Stimulated activated CD4-positive, alpha-beta T cell treated with anti-CD3 and anti-CD28 coated beads, Interleukin-1b, Interleukin-23, amount 100 ng/mL, for 4 hours (primary cell): ENCODE measurements around the gene NUDT9.
"Not testable (repeated sequence)": the region's sequence is repeated elsewhere in the genome, so short reads cannot be mapped to it uniquely, and the experiment has no call there.

Source experiments
- DNase-seq, 2 donors: peaks; one replicate each; pipeline ENCODE4 v3.0.0-alpha.2; 2020; ENCODE audit warnings: low read depth in 2 of 2

The NUDT9 gene

DNA sequence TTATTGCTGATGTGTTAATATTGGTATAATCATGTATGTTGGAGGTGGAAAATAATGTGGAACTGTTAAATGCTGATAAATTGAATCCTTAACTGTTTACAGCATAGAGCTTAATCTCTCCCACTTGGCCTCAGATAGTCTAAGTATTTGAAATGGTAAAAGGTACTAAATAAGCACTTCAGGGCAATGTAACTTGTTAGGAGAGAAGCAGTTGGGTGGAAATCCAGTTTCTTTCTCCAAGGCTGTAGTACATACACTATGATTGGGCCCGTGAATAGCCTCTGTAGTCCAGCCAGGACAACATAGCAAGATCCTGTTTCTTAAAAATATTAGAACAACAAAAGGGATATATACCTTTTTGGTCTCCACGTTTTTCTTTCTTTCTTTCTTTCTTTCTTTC is 39.7 kb downstream of the NUDT9 start:
- no peak for DNase-seq

DNA sequence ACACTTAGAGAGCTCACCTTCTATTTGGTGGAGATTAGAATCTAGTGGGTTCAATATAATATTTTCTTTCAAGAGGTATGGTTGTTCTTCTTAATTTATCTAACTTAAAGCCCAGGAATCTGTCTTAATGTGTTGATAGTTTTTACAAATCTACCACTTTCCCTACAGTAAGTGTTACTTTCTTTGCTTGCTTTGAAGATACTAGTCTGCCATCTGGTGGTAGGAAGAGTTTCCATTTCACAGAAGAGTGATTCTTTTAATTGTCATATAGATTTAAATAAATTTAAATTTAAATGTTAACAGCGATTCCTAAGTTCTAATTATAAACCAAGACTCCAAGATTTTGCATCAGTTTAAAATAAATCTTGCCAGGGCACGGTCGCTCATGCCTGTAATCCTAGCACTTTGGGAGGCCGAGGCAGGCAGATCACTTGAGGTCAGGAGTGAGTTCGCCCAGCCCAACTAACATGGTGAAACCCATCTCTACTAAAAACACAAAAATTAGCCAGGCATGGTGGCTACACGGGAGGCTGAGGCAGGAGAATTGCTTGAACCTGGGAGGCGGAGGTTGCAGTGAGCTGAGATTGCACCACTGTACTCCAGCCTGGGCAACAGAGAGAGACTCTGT is 43.5 kb downstream of the NUDT9 start:
- no peak for DNase-seq

DNA sequence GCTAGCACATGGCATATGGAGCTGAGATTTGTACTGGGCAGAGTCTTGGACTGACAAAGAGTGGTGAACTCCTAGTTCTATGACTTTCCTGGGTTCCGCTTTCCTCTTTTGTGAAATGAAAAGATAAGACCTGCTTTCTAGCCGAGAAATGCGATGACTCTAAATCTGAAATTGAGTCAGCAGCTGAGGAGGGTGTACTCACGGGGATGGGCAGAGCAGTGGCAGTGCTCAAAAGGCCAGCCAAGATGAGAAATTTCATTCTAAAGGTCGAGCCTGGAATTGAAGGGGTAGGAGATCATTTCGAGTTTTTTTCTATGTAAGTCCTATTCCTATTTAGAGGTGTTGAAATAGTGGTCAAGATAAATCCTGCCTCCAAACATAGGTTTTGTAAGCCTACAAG is 47.0 kb downstream of the NUDT9 start:
- no peak for DNase-seq

DNA sequence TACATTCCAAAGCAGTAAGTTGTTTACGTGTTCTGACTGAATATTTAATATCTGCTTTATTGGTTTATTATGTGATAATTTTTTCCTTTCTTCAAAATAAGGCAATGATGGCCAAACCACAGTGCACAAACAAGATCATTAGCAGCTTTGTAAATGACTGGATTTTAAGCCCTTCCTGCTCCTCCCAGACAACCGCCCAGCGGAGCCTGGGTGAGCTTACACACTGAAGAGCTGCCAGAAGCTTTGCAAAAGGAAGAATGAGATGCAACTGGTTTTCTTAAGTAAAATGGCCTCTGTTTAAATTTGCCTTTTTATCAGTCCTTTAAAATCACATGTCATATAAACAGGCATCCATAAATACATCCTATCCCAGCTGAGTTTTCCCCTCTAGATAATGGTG is 54.6 kb downstream of the NUDT9 start:
- DNase-seq, result no peak

DNA sequence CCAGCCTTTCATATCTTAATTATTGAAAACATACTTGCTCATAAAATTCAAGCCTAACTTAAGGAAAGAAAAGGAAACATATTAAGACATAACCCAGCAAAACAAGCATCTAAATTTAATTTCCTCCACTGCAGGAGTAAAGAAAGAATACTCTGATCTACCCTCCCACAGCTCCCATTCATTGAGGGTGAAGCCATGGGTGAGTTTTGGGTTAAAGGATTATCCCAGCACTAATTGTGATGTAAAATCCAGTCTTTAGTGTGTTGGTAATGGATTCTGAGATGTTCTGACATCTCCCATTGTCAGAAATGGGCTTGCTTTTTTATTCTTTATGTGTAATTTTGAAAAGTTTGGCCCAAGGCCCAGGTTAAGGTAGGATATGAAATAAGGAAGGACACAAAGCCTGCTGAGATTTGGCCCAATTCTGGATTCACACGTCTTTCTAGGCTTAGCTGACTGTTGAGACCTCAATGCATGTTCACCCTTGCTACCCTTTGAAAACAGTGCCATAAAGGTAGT is 56.4 kb downstream of the NUDT9 start:
- no peak for DNase-seq

- DNase-seq, result no peak
Measured at GRCh38 chr4:87481377-87481776, 59.0 kb downstream of the NUDT9 start.

- not testable (repeated sequence) for DNase-seq
Measured at GRCh38 chr4:87483247-87483646, 60.9 kb downstream of the NUDT9 start.

DNA sequence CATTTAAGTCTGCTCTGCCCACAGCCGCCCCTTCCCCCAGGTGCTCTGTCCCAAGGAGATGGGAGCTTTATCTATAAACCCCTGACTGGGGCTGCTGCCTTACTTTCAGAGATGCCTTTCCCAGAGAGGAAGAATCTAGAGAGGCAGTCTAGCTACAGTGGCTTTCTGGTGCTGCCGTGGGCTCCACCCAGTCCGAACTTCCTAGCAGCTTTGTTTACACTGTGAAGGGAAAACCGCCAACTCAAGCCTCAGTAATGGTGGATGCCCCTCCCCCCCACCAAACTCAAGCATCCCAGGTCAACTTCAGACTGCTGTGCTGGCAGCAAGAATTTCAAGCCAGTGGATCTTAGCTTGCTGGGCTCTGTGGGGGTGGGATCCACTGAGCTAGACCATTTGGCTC is 66.3 kb downstream of the NUDT9 start:
- DNase-seq, result not testable (repeated sequence)

DNA sequence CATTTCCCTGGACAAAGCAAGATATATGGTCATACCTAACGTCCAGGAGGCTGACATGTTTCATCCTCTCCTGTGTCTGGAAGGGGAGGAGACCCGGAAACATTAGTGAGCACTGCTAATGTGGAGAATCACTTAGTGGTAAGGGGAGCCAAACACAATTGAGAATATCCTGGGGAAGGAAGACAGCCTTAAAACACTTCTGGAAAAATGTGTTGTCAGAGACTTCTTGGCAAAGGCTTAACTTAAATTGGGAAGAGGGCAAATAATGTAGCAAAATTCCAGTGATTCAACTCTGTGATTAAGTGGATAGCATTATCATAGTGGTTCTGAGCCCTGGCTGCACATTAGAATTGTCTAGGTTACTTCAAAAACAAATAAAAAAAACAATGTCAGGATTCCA is 67.3 kb downstream of the NUDT9 start:
- DNase-seq, result no peak

DNA sequence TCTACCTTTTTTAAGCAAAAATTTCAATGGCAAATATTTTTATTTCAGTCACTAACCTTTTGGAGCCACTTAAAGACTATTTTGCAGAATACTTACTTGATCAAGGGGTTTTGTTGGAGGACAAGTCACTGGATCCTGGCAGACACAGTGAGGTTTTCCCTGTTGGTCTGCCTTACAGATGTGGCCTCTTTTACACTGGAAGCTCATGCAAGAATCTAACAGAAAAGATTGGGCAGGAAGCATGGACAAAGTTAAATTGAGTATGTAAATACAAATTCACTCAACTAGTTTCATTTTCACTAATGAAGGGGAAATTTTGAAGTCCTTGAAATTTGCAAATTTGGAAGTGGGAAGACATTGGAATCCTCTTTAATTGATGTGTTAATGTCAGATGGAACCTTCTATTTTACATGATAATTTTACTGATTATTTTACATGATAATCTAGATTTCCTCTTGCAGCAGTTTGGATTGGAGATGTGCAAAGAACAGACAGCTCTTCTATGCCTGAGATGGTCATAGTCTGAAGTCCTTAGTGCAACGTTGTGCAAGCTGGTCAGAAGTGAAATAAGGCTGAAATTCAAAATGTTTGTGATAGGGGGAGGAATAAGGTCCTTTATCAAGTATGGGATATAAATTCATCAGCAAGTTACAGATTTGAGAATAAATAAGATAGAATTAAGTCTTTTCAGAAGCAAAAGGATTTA is 68.4 kb downstream of the NUDT9 start:
- no peak for DNase-seq

DNA sequence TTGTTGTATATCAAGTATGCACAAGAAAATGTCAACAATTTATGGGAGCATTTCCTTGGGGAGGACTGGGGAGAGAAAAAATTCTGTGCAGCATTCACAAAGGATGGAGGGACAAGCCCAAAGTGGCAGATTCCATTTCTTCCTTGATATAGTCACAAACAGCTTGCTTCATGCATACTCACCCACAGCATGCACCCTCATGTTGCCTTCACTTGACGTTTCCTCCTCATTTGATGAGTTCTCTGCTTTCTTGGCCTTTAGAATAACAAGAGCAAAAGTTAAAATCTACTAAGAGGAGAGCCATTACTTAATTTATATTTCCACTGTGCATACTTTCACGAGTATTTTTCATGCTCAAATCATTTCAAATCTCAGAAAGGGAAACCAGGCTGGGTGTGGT is 69.1 kb downstream of the NUDT9 start:
- DNase-seq, result no peak

DNA sequence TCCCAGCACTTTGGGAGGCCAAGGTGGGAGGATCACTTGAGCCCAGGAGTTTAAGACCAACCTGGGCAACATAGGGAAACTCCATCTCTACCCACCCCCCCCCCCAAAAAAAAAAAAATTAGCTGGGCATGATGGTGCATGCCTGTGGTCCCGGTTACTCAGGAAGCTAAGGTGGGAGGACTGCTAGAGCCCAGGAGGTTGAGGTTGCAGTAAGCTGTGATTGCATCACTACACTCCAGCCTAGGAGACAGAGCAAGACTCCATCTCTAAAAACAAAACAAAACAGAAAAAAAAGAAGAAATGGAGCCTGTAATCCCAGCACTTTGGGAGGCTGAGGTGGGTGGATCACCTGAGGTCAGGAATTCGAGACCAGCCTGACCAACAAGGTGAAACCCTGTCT is 69.5 kb downstream of the NUDT9 start:
- not testable (repeated sequence) for DNase-seq

GRCh38 chr4:87493115-87493514 is 70.7 kb downstream of the NUDT9 start:
- DNase-seq, result no peak

DNA sequence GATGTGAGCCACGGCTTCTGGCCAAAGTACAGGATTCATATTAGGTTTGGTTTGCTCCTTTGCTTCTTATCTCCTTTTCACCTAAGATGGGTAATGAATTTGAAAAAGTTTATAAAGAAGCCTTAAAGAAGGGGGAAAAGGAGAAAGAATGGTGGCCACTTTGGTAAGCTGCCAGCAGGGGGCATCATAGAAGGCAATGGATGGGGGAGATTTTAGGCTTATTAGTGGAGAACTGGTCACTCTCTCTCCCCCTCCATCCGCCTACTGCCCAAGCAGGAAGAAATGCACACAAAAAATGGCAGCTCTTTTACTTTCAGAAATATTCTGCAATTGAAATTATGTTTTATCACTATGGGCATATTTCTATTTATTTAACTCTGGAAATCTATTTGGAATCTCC is 74.8 kb downstream of the NUDT9 start:
- no peak for DNase-seq

GRCh38 chr4:87497578-87497977 is 75.2 kb downstream of the NUDT9 start:
- DNase-seq, result no peak

DNA sequence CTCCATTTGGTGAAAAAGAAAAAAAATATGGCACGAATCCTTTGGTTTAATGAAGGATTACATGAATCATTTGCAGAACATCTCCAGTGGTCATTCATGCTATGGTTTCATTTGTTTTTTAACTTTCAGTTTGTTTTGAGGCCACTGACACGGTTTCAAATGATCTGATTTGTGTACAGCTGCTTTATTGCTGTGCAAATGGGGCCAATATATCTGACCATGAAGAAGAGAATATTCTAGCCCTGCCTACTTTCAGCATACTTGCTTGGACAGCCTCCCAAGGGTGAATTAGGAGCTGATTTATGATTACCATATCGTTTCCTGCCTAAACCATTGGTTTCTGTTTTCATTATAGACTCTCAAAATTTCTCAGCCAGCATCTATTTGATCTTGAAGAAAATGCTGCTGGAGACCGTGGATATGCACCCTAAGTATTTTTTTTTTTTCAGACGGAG is 76.1 kb downstream of the NUDT9 start:
- DNase-seq, result no peak

GRCh38 chr4:87499403-87500091 is 77.2 kb downstream of the NUDT9 start:
- no peak for DNase-seq

DNA sequence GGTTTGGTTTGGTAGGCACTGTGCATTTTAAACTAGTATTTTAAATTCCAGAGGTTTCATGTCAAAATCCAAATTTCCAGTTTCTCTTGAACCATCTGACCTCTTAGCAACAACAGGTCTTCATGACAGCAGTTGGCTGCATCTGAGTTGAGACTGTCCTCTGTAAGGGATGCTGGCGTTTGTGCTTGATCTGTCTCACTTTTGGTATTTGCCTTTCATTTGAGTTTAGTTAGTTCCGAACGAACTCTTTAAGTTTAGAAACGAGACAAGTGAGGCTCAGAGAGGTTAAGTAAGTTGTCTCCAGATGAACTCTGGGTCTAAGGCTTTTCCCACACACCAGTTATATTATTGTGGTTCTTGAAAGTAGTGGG is 77.7 kb downstream of the NUDT9 start:
- DNase-seq, result no peak

GRCh38 chr4:87502580-87503238 is 80.3 kb downstream of the NUDT9 start:
- no peak for DNase-seq

- DNase-seq, result no peak
Measured at GRCh38 chr4:87505862-87506261, 83.5 kb downstream of the NUDT9 start.

- no peak for DNase-seq
Measured at GRCh38 chr4:87506974-87507701, 84.8 kb downstream of the NUDT9 start.
